WERI-Rb-1 (cell line): ENCODE measurements around the gene SEMA5A.

Experiments
- DNase-seq: peaks from one replicate; pipeline ENCODE4 v3.0.0-alpha.2; 2020
- H3K27ac ChIP-seq: fragments of 250-450 bp; sonication (Bioruptor Pico); 2 replicates; pipeline ENCODE4 v1.5.1; 2020; ENCODE audit warnings: mild to moderate bottlenecking, moderate library complexity
- H3K27me3 ChIP-seq: fragments of 250-450 bp; sonication (Bioruptor Pico); 2 replicates; pipeline ENCODE4 v1.5.1; 2021; ENCODE audit warnings: mild to moderate bottlenecking, low read depth, moderate library complexity; ENCODE audit not compliant: insufficient read depth, severe bottlenecking
- H3K36me3 ChIP-seq: fragments of 250-450 bp; sonication (Bioruptor Pico); 2 replicates; pipeline ENCODE4 v1.5.1; 2020; ENCODE audit warnings: mild to moderate bottlenecking, moderate library complexity
- H3K4me3 ChIP-seq: 2 replicates; pipeline ENCODE4 v1.5.1; 2011; ENCODE audit warnings: low read depth, mild to moderate bottlenecking, control low read depth, low read length
- H3K9me3 ChIP-seq: fragments of 250-450 bp; sonication (Bioruptor Pico); 2 replicates; pipeline ENCODE4 v1.5.1; 2021; ENCODE audit warnings: mild to moderate bottlenecking, moderate library complexity; ENCODE audit not compliant: severe bottlenecking
- TF ChIP-seq, protein P1 (sequence below): IDR thresholded peaks from 2 replicates; pipeline ENCODE4 v1.5.1; 2011; ENCODE audit warnings: low read depth, mild to moderate bottlenecking, control low read depth, inconsistent platforms, low read length

Gene SEMA5A

GRCh38 chr5:9347032-9347431 lies 198.8 kb downstream of the SEMA5A start:
- H3K4me3 ChIP-seq, result no peak overlapping the region
- no peaks in the 10 kb centered on the region for H3K27me3 ChIP-seq
- no peaks in the 10 kb centered on the region for H3K9me3 ChIP-seq
- no peak overlapping the region for H3K27ac ChIP-seq
- no peak for DNase-seq
- H3K36me3 ChIP-seq, result no peaks in the 10 kb centered on the region
- TF ChIP-seq, protein P1, sequence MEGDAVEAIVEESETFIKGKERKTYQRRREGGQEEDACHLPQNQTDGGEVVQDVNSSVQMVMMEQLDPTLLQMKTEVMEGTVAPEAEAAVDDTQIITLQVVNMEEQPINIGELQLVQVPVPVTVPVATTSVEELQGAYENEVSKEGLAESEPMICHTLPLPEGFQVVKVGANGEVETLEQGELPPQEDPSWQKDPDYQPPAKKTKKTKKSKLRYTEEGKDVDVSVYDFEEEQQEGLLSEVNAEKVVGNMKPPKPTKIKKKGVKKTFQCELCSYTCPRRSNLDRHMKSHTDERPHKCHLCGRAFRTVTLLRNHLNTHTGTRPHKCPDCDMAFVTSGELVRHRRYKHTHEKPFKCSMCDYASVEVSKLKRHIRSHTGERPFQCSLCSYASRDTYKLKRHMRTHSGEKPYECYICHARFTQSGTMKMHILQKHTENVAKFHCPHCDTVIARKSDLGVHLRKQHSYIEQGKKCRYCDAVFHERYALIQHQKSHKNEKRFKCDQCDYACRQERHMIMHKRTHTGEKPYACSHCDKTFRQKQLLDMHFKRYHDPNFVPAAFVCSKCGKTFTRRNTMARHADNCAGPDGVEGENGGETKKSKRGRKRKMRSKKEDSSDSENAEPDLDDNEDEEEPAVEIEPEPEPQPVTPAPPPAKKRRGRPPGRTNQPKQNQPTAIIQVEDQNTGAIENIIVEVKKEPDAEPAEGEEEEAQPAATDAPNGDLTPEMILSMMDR, result no peak

DNA sequence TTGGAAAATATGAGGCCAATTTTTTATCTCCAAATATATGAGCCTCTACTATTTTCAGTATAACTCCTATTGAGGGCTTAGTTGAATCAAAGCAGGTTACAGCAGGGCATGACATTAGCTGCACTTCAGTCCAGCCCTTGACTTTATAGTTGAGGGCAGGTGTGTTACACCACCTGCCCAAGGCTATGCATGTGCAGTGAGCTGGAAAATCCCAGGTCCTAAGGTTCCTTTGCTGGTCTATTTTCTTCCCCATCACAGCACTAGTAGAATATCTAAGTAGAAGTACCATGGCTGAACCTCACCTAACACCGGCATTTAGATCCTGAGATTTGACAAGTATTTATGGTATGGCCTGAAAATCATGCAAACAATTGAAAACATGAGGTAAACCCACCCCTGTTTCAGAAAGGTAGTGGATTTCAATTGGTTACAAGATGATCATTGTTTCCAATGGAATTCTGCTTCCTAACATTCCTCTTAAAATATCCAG lies 201.1 kb downstream of the SEMA5A start:
- DNase-seq, result peak; percentile 31
- H3K36me3 ChIP-seq, result no peaks in the 10 kb centered on the region
- H3K4me3 ChIP-seq, result no peak overlapping the region
- no peak overlapping the region for H3K27ac ChIP-seq
- H3K9me3 ChIP-seq, result no peaks in the 10 kb centered on the region
- no peaks in the 10 kb centered on the region for H3K27me3 ChIP-seq
- TF ChIP-seq, protein P1, result no peak

DNA sequence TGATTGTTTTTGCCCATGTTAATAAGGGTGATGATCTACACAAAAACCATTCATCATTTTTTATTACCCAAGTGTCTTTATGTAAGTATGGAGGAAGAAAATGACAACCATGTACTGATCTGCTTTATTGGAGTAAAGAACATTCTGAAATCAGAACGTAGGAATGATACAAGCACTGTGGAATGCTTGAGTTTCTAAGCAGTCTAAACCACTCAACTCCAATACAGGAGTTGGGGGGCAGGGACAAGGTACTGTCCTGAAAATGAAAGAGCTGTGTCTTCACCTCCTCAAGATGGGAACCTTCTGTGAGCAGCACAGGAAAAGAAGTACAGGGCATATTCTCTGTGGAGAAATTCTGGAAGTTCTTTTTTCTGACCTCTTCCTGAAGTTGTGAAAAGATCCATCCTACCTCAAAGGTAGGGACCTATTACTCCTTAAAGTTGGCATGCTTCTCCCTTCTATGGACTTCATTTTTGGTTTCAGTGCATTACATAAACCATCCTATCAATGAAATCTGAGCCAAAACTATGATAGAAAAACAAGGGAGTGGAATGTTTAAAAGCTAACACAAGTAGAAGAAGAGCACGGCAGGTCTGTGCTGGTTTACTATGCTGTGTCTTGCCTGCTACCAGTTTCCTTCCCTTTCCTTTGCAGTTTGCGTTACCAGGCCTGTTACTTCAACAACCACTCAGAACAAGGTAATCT lies 202.6 kb downstream of the SEMA5A start:
- Histone ChIP-seq H3K27ac (no peak overlapping the region), H3K9me3 (no peaks in the 10 kb centered on the region), H3K27me3 (no peaks in the 10 kb centered on the region), H3K4me3 (no peak overlapping the region), H3K36me3 (no peaks in the 10 kb centered on the region)
- TF ChIP-seq, protein P1, result no peak
- DNase-seq, result no peak

DNA sequence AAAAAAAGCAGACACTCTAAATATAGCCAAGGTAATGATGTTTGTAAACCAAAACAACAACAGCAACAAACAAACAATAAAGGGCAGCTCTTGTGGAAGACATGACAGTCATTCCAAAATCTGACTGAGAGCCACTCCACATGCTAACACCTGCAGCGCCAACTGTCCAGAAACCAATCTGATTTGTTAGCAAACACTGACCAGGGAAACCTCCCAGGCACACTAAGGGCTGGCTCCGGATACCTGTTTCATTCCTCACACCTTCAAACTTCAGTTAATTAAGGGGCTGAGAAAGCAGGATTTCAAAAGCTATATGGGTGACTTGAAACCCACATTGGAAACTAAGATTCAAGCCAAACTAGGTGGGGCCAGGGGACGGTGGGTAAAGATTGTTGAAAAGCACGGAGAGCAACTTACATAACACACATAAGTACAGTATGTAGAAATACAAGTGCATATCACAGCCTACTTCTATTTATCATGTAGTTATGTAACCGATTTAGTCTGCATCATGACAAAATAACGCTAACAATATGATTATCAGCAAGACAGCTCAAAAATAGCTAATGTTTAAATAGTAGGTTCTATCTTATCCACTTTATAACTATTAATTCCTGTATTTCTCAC lies 203.6 kb downstream of the SEMA5A start:
- Histone ChIP-seq H3K27me3 (no peaks in the 10 kb centered on the region), H3K27ac (no peak overlapping the region), H3K36me3 (no peaks in the 10 kb centered on the region), H3K9me3 (no peaks in the 10 kb centered on the region), H3K4me3 (no peak overlapping the region)
- no peak for DNase-seq
- TF ChIP-seq, protein P1, result no peak

DNA sequence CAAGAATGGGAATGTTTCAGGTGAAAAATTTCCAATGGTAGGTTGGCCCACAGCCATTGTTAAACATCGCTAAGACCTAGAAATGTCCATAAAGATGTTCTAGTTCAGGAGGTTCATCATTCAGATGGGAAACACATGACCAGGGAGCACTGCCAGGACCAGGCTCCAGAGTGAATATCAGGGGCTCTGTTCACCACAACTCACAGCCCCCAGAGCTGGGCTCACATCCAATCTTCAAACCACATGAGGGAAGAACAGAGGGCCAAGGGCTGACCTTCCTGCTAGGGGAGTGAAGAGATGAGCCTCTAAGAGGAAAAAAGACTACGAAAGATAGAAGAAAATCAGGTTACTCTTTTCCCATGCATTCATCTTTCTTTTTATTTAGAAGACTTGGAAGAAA lies 205.8 kb downstream of the SEMA5A start:
- Histone ChIP-seq H3K27me3 (no peaks in the 10 kb centered on the region), H3K36me3 (no peaks in the 10 kb centered on the region), H3K27ac (no peak overlapping the region), H3K4me3 (no peak overlapping the region), H3K9me3 (no peaks in the 10 kb centered on the region)
- no peak for DNase-seq
- TF ChIP-seq, protein P1, result no peak
